Measurements from ENCODE around the gene MGST3. TPM values are rescaled to one million over a fixed set of nuclear protein-coding genes. Genes with fewer than 3 reads are reported as not detected.
"Not testable (repeated sequence)": the region's sequence is repeated elsewhere in the genome, so short reads cannot be mapped to it uniquely, and the experiment has no call there.

MGST3 gene
- polyA plus RNA-seq, 2 of the 4 experiments (the other 2 are of a cell fraction), result 216 to 217 TPM

GRCh38 chr1:165701922-165702321 is 70.9 kb downstream of the MGST3 start:
- H3K9me3 ChIP-seq; ATAC-seq; H3K4me1 ChIP-seq; FAIRE-seq; H3K27ac ChIP-seq; H3K4me2 ChIP-seq; DNase-seq (ENCODE audit: low read depth in 1 of 2, low spot score in 1 of 2); POLR2A ChIA-PET; H3K4me3 ChIP-seq: not testable (repeated sequence)
- 82% methylated on average over 7 of the region's 7 CpGs for WGBS (ENCODE audit: missing lambda C conversion rate)
- CTCF ChIA-PET, result interaction anchor here (0.7 to 1.2 kb wide), 2 partner anchors 10 to 207 kb away, joined by 3 read pairs; no protein-coding TSS in a partner anchor

- TF ChIP-seq FOSL2 (IDR thresholded peaks at IDR 0.05) (no peak), FOSL2 (CRISPR knock-in tag; IDR thresholded peaks at IDR 0.05) (0 out of 2 replicates have a peak, but pooled peaks have one; percentile 18), ZFP36 (IDR thresholded peaks at IDR 0.05; ENCODE audit: borderline replicate concordance, partially characterized antibody) (no peak)
Observed at GRCh38 chr1:165703648-165704047, 72.6 kb downstream of the MGST3 start.

More at GRCh38 chr1:165703648-165704047, 72.6 kb downstream of the MGST3 start:
- Histone ChIP-seq H3K4me1 (peaks cover 4% of the 10 kb centered on the region; the same call in 2 of the 3 replicates), H3K4me2 (no peak overlapping the region), H3K4me3 (no peak overlapping the region), H3K27ac (no peak overlapping the region), H3K9me3 (no peaks in the 10 kb centered on the region)
- no peak for DNase-seq (ENCODE audit: low read depth in 1 of 2, low spot score in 1 of 2)
- ChIA-PET CTCF (interaction anchor here (0.7 to 1.7 kb wide), 5 partner anchors 11 to 211 kb away, joined by 3 to 5 read pairs (median 3); no protein-coding TSS in a partner anchor), POLR2A (no interaction called here)
- ATAC-seq, result no peak
- no peak for FAIRE-seq
- WGBS (ENCODE audit: missing lambda C conversion rate), result 51% methylated on average over 2 of the region's 2 CpGs

Other genes starting within 250 kb of the MGST3 start
- not detected in 2 replicates for gene RXRG, start 186.1 kb upstream of the MGST3 start, polyA plus RNA-seq (2011; rRNA removed)
- not detected in 3 replicates for gene RXRG, start 186.1 kb upstream of the MGST3 start, polyA plus RNA-seq (2017; fragmentation: RNase III; extraction: RNeasy Plus Mini Kit Qiagen cat#74134 plus additional on column Dnase treatment)
- gene LRRC52, start 87.2 kb upstream of the MGST3 start, polyA plus RNA-seq (2011; rRNA removed), result not detected in 2 replicates
- gene LRRC52, start 87.2 kb upstream of the MGST3 start, polyA plus RNA-seq (2017; fragmentation: RNase III; extraction: RNeasy Plus Mini Kit Qiagen cat#74134 plus additional on column Dnase treatment), result not detected in 3 replicates
- 49.6 and 77.1 TPM in 2 replicates for gene ALDH9A1, start 67.3 kb downstream of the MGST3 start, polyA plus RNA-seq (2011; rRNA removed)
- 38.9 to 43.1 TPM (median 40.5 TPM) in 3 replicates for gene ALDH9A1, start 67.3 kb downstream of the MGST3 start, polyA plus RNA-seq (2017; fragmentation: RNase III; extraction: RNeasy Plus Mini Kit Qiagen cat#74134 plus additional on column Dnase treatment)
- 220 and 241 TPM in 2 replicates for gene TMCO1, start 137.6 kb downstream of the MGST3 start, polyA plus RNA-seq (2011; rRNA removed)
- 144 to 154 TPM (median 151 TPM) in 3 replicates for gene TMCO1, start 137.6 kb downstream of the MGST3 start, polyA plus RNA-seq (2017; fragmentation: RNase III; extraction: RNeasy Plus Mini Kit Qiagen cat#74134 plus additional on column Dnase treatment)
- 98.9 and 123 TPM in 2 replicates for gene UCK2, start 196.4 kb downstream of the MGST3 start, polyA plus RNA-seq (2011; rRNA removed)
- gene UCK2, start 196.4 kb downstream of the MGST3 start, polyA plus RNA-seq (2017; fragmentation: RNase III; extraction: RNeasy Plus Mini Kit Qiagen cat#74134 plus additional on column Dnase treatment), result 72.4 to 76.5 TPM (median 74.8 TPM) in 3 replicates

Measured in A549 (cell line).